K562 (cell line): Measurements from ENCODE around the gene RAB31. TPM values are rescaled to one million over a fixed set of nuclear protein-coding genes. Genes with fewer than 3 reads are reported as not detected.
A peak's percentile ranks its signal among the peaks of the same experiment; 100 is the strongest.

Experiments
- ATAC-seq: fragments of 200-7000 bp; cut with Tn5 transposase; 3 replicates; pipeline ENCODE4 v1.9.1; 2020; ENCODE audit warnings: moderate library complexity
- BruUV-seq: library from RNA; stranded (reverse); fragments of 400-500 nt; replicated peaks from 2 replicates; lab custom pipeline; 2021; lab: Mats Ljungman, UMichigan
- CTCF ChIA-PET: fragments of 300-600 bp; formaldehyde crosslinking; extraction: SDS; loops from one replicate; lab custom pipeline; 2021; ENCODE audit warnings: low intra/inter-chr PET ratio; lab: Yijun Ruan, JAX
- POLR2A ChIA-PET: fragments of 300-600, 350-650 bp; sonication (Branson Sonifier 250); formaldehyde crosslinking; extraction: SDS; loops from one replicate; lab custom pipeline; 2021; ENCODE audit warnings: antibody characterized with exemption, inconsistent platforms; lab: Yijun Ruan, JAX
- DNase-seq, 4 experiments: peaks; one replicate each; pipeline versions ENCODE4 v3.0.0 to v3.0.0-alpha.2; 2011 to 2018; ENCODE audit warnings: low spot score in 3 of 4, mixed read lengths in 3 of 4; ENCODE audit errors: extremely low read depth in 1 of 4
- FAIRE-seq: peaks from 2 replicates; lab custom pipeline; 2011; peaks lifted over from hg19 to GRCh38; lab: Jason Lieb, UNC
- H2AFZ ChIP-seq: 2 replicates; pipeline ENCODE4 v1.6.0; 2011; ENCODE audit warnings: low read depth, low read length, control low read depth, inconsistent platforms
- H3K27ac ChIP-seq: fragments of 200-600 bp; 3 replicates; pipeline ENCODE4 v1.8.0; 2011; ENCODE audit warnings: low read depth, mild to moderate bottlenecking, control low read depth, inconsistent platforms, low read length, moderate library complexity, mixed read lengths; ENCODE audit errors: extremely low read depth
- H3K27me3 ChIP-seq, 2 experiments: fragments of 300-600 bp in 1 of 2; 2 replicates in 1 of 2; 3 replicates in 1 of 2; pipeline versions ENCODE4 v1.6.0 to v1.8.0; 2011; ENCODE audit warnings: inconsistent platforms in 2 of 2, low read length in 2 of 2, mild to moderate bottlenecking in 1 of 2, mixed read lengths in 1 of 2, moderate library complexity in 1 of 2; ENCODE audit not compliant: control insufficient read depth in 2 of 2, insufficient read depth in 2 of 2
- H3K36me3 ChIP-seq: fragments of 300-600 bp; 3 replicates; pipeline ENCODE4 v1.8.0; 2011; ENCODE audit warnings: mild to moderate bottlenecking, low read length, inconsistent platforms; ENCODE audit not compliant: control insufficient read depth, insufficient read depth
- H3K4me1 ChIP-seq, 2 experiments: fragments of 200-600 bp in 1 of 2; replicated peaks in 1 of 2; 2 replicates in 1 of 2; 3 replicates in 1 of 2; pipeline versions ENCODE4 v1.5.1 to v1.8.0; 2011; ENCODE audit warnings: inconsistent platforms in 2 of 2, low read length in 2 of 2, mild to moderate bottlenecking in 1 of 2, mixed read lengths in 1 of 2, moderate library complexity in 1 of 2; ENCODE audit not compliant: control insufficient read depth in 2 of 2, insufficient read depth in 2 of 2
- H3K4me2 ChIP-seq: 2 replicates; pipeline ENCODE4 v1.6.1; 2011; ENCODE audit warnings: low read length, control low read depth, inconsistent platforms, mixed read lengths; ENCODE audit not compliant: insufficient read depth
- H3K4me3 ChIP-seq: fragments of 200-600 bp; sonication (generic), shearing (Covaris generic); 2 replicates; pipeline ENCODE4 v1.5.1; 2016; ENCODE audit warnings: control low read depth, inconsistent platforms
- H3K79me2 ChIP-seq: fragments of 200-600 bp; 3 replicates; pipeline ENCODE4 v1.8.0; 2011; ENCODE audit warnings: low read length, inconsistent platforms; ENCODE audit not compliant: control insufficient read depth, insufficient read depth
- H3K9ac ChIP-seq, 2 experiments: 2 replicates each; pipeline versions ENCODE4 v1.6.0 to v1.6.1; 2011; ENCODE audit warnings: low read depth in 2 of 2, low read length in 2 of 2, control low read depth in 1 of 2, inconsistent platforms in 1 of 2, mild to moderate bottlenecking in 1 of 2, mixed read lengths in 1 of 2; ENCODE audit not compliant: insufficient read depth in 1 of 2
- H3K9me1 ChIP-seq: one replicate; pipeline ENCODE4 v1.6.0; 2011; ENCODE audit warnings: inconsistent platforms, mild to moderate bottlenecking, low read length, moderate library complexity; ENCODE audit not compliant: control insufficient read depth, insufficient read depth
- H3K9me3 ChIP-seq: replicated peaks from 2 replicates; pipeline ENCODE4 v1.5.1; 2011; ENCODE audit warnings: low read depth, low read length, inconsistent platforms; ENCODE audit not compliant: control insufficient read depth, insufficient read depth
- H4K20me1 ChIP-seq: replicated peaks from 2 replicates; pipeline ENCODE4 v1.6.1; 2011; ENCODE audit warnings: low read length, inconsistent platforms, mixed read lengths; ENCODE audit not compliant: control insufficient read depth, insufficient read depth
- HNRNPLL ChIP-seq: fragments of 200-400 bp; formaldehyde crosslinking; IDR thresholded peaks from 2 replicates; pipeline ENCODE4 v1.6.1; 2017; ENCODE audit warnings: low read length, low read depth, mild to moderate bottlenecking; ENCODE audit not compliant: poor library complexity, severe bottlenecking
- KLF16 ChIP-seq: IDR thresholded peaks from 2 replicates; pipeline ENCODE4 v1.6.1; 2016; ENCODE audit warnings: antibody characterized with exemption
- MTA1 ChIP-seq: fragments of 450-650 bp; IDR thresholded peaks from 2 replicates; pipeline ENCODE4 v1.6.1; 2017; ENCODE audit warnings: borderline replicate concordance
- NFIC ChIP-seq: fragments of 450-650 bp; IDR thresholded peaks from 2 replicates; pipeline ENCODE4 v1.6.1; 2017; ENCODE audit warnings: mild to moderate bottlenecking, inconsistent platforms
- NFYB ChIP-seq: IDR thresholded peaks from 2 replicates; pipeline ENCODE4 v1.6.1; 2011; ENCODE audit warnings: mild to moderate bottlenecking, moderate library complexity; ENCODE audit not compliant: insufficient read length; ENCODE audit errors: extremely low read depth
- SRF ChIP-seq, 2 experiments: fragments of 250-450, 450-650 bp in 1 of 2; sonication (Bioruptor Pico) in 1 of 2; sonication (generic) in 1 of 2; formaldehyde crosslinking; IDR thresholded peaks; 2 replicates each; pipeline versions ENCODE4 v1.5.0 to v1.5.1; 2020 to 2022; ENCODE audit warnings: mild to moderate bottlenecking in 1 of 2, missing genetic modification reagents in 1 of 2
- ZNF584 ChIP-seq: fragments of 200-800 bp; sonication (Bioruptor generic); IDR thresholded peaks from 2 replicates; pipeline ENCODE4 v1.6.1; 2016; ENCODE audit warnings: low read depth, mild to moderate bottlenecking, missing genetic modification characterization, missing compliant biosample characterization
- WGBS: fragments of 100-300 bp; shearing (Covaris generic); methylation state at CpG from one replicate; pipeline ENCODE4 v1.1.6; 2016; ENCODE audit warnings: low coverage, mixed read lengths; ENCODE audit not compliant: insufficient coverage; ENCODE audit errors: missing lambda C conversion rate; 5-methylcytosine and 5-hydroxymethylcytosine counted together
- in situ Hi-C: fragments of 300-500 bp; cut with MboI; formaldehyde crosslinking; loops from 4 replicates; pipeline ENCODE4 v1.15.0; 2018; ENCODE audit warnings: inconsistent platforms, mixed read lengths
- intact Hi-C: fragments of 100-400 bp; cut with micrococcal nuclease; formaldehyde crosslinking; loops from 2 replicates; pipeline ENCODE4 v1.14.2; 2022
- polyA plus RNA-seq, 8 experiments: library from polyadenylated mRNA; depleted of rRNA in 4 of 8; stranded (reverse) in 5 of 8; unstranded in 3 of 8; fragments of >200 nt; fragmentation: Nextera tagmentation in 2 of 8; fragmentation: Illumina TruSeq in 1 of 8; extraction: Ambion mirVana in 2 of 8; extraction: Trizol in 1 of 8; gene quantifications; 2 replicates each; pipeline versions ENCODE4 v1.2.1 to v1.2.3, GENCODE V29; 2011 to 2014; ENCODE audit warnings: inconsistent platforms in 1 of 8, missing spikeins in 1 of 8
- total RNA-seq, 7 experiments: library from RNA; depleted of rRNA in 6 of 7; stranded (reverse); fragments of >200 nt in 6 of 7; fragmentation: Illumina TruSeq in 2 of 7; extraction: Trizol in 2 of 7; gene quantifications; 2 replicates each; pipeline versions ENCODE4 v1.2.1 to v1.2.3, GENCODE V29; 2011 to 2021; ENCODE audit warnings: low replicate concordance in 1 of 7
- TF ChIP-seq, protein P1 (sequence below), 3 experiments: fragments of 200-800 bp in 1 of 3; fragments of 250-450 bp in 1 of 3; fragments of 450-650 bp in 1 of 3; sonication (Bioruptor Pico) in 1 of 3; sonication (Bioruptor generic) in 1 of 3; formaldehyde crosslinking in 1 of 3; IDR thresholded peaks; 2 replicates each; pipeline versions ENCODE4 v1.6.1 to v1.8.0; 2016 to 2022; ENCODE audit warnings: mild to moderate bottlenecking in 2 of 3, missing genetic modification characterization in 2 of 3, missing compliant biosample characterization in 1 of 3, moderate library complexity in 1 of 3
- TF ChIP-seq, protein P2 (sequence below): fragments of 450-650 bp; IDR thresholded peaks from 2 replicates; pipeline ENCODE4 v1.7.0; 2016; ENCODE audit warnings: borderline replicate concordance
- TF ChIP-seq, protein P3 (sequence below): fragments of 450-650 bp; formaldehyde crosslinking; IDR thresholded peaks from 2 replicates; pipeline ENCODE4 v1.4.0; 2020; ENCODE audit warnings: mild to moderate bottlenecking, mixed read lengths
- TF ChIP-seq, protein P4 (sequence below): sonication (generic); formaldehyde crosslinking; IDR thresholded peaks from 2 replicates; pipeline ENCODE4 v1.8.1; 2022; ENCODE audit warnings: missing genetic modification reagents

The RAB31 gene
- total and polyA plus RNA-seq, 9 of the 15 experiments (the other 6 are each of a cell fraction or from before 2014, with no cell fraction given), result 20.7 to 70.4 (median 41.3) TPM

DNA sequence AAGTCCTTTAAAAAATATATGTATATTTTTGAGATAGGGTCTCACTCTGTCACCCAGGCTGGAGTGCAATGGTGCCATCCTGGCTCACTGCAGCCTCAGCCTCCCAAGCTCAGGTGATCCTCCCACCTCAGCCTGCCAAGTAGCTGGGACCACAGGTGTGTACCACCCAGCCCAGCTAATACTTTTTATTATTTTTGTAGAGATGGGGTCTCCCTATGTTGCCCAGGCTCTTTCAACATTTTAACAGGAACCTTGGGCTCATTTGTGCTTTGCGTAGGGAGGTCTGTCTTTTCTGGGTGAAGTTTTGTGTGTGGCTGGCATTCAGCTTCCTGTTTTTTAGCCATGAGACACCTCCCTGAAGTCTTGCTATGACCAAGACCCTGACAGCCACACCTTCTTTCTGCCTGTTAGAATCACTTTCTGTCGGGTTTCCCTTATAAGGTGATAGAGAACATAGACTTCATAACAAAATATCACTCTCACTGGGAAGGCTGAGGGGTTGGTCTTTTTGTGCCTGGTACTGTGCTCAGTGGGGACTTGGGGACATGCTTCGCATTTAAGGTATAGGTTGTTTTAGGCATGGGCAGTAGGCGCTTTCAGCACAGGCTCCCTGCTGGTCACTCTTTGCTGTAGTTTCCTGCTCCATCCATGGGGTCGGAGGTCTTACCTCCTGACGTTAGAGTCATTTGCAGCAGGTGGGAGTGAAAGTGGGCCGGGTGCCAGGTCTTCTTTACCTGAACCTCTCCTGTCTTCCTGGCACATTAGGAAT, 3.4 kb downstream of the RAB31 start:
- H3K9me3 ChIP-seq, result no peaks in the 10 kb centered on the region
- no peak overlapping the region for H3K4me3 ChIP-seq
- no peak for DNase-seq
- H2AFZ ChIP-seq, result no peak overlapping the region
- in situ Hi-C loops, result no loop called here
- no TSS peak for BruUV-seq
- no peaks in the 10 kb centered on the region for H3K9me1 ChIP-seq
- H3K79me2 ChIP-seq, result peaks cover 77% of the 10 kb centered on the region
- 47% methylated on average over 7 of the region's 7 CpGs for WGBS
- H3K9ac ChIP-seq, result no peak overlapping the region; a peak in 1 of 4 replicates
- ChIA-PET POLR2A (interaction anchor here (0.7 to 1.2 kb wide), 2 partner anchors 25 to 27 kb away, joined by 3 read pairs; no protein-coding TSS in a partner anchor), CTCF (no interaction called here)
- peak overlapping the region; percentile 26; the same call in 1 of the 2 replicates for H3K4me2 ChIP-seq
- no peaks in the 10 kb centered on the region for H3K27me3 ChIP-seq
- H3K4me1 ChIP-seq, result peaks cover 31 to 52% of the 10 kb centered on the region in 2 experiments
- peaks cover 17% of the 10 kb centered on the region; the same call in 2 of the 3 replicates for H3K36me3 ChIP-seq
- intact Hi-C loops, result no loop called here
- no peak for FAIRE-seq
- H3K27ac ChIP-seq, result peak overlapping the region; percentile 2; the same call in 1 of the 3 replicates
- ATAC-seq, result no peak
- 0 out of 2 replicates have a peak, but pooled peaks cover 3% of the 10 kb centered on the region for H4K20me1 ChIP-seq
- TF ChIP-seq, protein P1, sequence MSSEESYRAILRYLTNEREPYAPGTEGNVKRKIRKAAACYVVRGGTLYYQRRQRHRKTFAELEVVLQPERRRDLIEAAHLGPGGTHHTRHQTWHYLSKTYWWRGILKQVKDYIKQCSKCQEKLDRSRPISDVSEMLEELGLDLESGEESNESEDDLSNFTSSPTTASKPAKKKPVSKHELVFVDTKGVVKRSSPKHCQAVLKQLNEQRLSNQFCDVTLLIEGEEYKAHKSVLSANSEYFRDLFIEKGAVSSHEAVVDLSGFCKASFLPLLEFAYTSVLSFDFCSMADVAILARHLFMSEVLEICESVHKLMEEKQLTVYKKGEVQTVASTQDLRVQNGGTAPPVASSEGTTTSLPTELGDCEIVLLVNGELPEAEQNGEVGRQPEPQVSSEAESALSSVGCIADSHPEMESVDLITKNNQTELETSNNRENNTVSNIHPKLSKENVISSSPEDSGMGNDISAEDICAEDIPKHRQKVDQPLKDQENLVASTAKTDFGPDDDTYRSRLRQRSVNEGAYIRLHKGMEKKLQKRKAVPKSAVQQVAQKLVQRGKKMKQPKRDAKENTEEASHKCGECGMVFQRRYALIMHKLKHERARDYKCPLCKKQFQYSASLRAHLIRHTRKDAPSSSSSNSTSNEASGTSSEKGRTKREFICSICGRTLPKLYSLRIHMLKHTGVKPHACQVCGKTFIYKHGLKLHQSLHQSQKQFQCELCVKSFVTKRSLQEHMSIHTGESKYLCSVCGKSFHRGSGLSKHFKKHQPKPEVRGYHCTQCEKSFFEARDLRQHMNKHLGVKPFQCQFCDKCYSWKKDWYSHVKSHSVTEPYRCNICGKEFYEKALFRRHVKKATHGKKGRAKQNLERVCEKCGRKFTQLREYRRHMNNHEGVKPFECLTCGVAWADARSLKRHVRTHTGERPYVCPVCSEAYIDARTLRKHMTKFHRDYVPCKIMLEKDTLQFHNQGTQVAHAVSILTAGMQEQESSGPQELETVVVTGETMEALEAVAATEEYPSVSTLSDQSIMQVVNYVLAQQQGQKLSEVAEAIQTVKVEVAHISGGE (CRISPR knock-in tag; IDR thresholded peaks at IDR 0.05), result 0 out of 6 replicates have a peak, but pooled peaks of 1 of the 3 experiments have one; percentile 26
- TF ChIP-seq ZNF584 (CRISPR knock-in tag) (no peak), SRF (CRISPR knock-in tag; IDR thresholded peaks at IDR 0.05) (peak; percentile 40 to 89; a peak in 2 of 4 replicates), KLF16 (no peak), HNRNPLL (no peak), MTA1 (no peak), NFYB (no peak), NFIC (peak; percentile 53)
- TF ChIP-seq, protein P2, sequence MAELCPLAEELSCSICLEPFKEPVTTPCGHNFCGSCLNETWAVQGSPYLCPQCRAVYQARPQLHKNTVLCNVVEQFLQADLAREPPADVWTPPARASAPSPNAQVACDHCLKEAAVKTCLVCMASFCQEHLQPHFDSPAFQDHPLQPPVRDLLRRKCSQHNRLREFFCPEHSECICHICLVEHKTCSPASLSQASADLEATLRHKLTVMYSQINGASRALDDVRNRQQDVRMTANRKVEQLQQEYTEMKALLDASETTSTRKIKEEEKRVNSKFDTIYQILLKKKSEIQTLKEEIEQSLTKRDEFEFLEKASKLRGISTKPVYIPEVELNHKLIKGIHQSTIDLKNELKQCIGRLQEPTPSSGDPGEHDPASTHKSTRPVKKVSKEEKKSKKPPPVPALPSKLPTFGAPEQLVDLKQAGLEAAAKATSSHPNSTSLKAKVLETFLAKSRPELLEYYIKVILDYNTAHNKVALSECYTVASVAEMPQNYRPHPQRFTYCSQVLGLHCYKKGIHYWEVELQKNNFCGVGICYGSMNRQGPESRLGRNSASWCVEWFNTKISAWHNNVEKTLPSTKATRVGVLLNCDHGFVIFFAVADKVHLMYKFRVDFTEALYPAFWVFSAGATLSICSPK, result no peak
- TF ChIP-seq, protein P3, sequence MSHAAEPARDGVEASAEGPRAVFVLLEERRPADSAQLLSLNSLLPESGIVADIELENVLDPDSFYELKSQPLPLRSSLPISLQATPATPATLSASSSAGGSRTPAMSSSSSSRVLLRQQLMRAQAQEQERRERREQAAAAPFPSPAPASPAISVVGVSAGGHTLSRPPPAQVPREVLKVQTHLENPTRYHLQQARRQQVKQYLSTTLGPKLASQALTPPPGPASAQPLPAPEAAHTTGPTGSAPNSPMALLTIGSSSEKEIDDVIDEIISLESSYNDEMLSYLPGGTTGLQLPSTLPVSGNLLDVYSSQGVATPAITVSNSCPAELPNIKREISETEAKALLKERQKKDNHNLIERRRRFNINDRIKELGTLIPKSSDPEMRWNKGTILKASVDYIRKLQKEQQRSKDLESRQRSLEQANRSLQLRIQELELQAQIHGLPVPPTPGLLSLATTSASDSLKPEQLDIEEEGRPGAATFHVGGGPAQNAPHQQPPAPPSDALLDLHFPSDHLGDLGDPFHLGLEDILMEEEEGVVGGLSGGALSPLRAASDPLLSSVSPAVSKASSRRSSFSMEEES (CRISPR knock-in tag), result no peak
- TF ChIP-seq, protein P4, sequence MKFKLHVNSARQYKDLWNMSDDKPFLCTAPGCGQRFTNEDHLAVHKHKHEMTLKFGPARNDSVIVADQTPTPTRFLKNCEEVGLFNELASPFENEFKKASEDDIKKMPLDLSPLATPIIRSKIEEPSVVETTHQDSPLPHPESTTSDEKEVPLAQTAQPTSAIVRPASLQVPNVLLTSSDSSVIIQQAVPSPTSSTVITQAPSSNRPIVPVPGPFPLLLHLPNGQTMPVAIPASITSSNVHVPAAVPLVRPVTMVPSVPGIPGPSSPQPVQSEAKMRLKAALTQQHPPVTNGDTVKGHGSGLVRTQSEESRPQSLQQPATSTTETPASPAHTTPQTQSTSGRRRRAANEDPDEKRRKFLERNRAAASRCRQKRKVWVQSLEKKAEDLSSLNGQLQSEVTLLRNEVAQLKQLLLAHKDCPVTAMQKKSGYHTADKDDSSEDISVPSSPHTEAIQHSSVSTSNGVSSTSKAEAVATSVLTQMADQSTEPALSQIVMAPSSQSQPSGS (CRISPR knock-in tag), result no peak
